GM23338 (cell line): Measurements from ENCODE around the gene HMGB4.

ENCODE experiments used
- CREB1 ChIP-seq: fragments of 250-450 bp; sonication (Bioruptor Pico); IDR thresholded peaks from 2 replicates; pipeline ENCODE4 v1.5.0; 2020; ENCODE audit warnings: low read depth, mild to moderate bottlenecking, moderate library complexity
- EZH2 ChIP-seq: fragments of 200-600 bp; sonication (generic); IDR thresholded peaks from one replicate; pipeline ENCODE4 v1.8.0; 2017; ENCODE audit warnings: antibody characterized with exemption, mild to moderate bottlenecking, low read depth; ENCODE audit not compliant: unreplicated experiment
- JUNB ChIP-seq: IDR thresholded peaks from one replicate; pipeline ENCODE4 v1.6.1; 2016; ENCODE audit warnings: antibody characterized with exemption; ENCODE audit not compliant: unreplicated experiment
- POLR2AphosphoS5 ChIP-seq: IDR thresholded peaks from 2 replicates; pipeline ENCODE4 v1.6.1; 2016; ENCODE audit warnings: antibody characterized with exemption, low read depth
- ZNF114 ChIP-seq: fragments of 250-450 bp; sonication (Bioruptor Pico); IDR thresholded peaks from 2 replicates; pipeline ENCODE4 v1.5.0; 2020; ENCODE audit warnings: mild to moderate bottlenecking, moderate library complexity
- ZNF331 ChIP-seq: fragments of 250-450 bp; sonication (Bioruptor Pico); IDR thresholded peaks from 2 replicates; pipeline ENCODE4 v1.5.0; 2020; ENCODE audit warnings: low read depth, mild to moderate bottlenecking, moderate library complexity
- TF ChIP-seq, protein P1 (sequence below), 2 experiments: fragments of 200-600 bp in 1 of 2; sonication (generic) in 1 of 2; conservative IDR thresholded peaks; 2 replicates each; pipeline versions ENCODE4 v1.5.1 to v1.6.1; 2016 to 2017; ENCODE audit warnings: antibody characterized with exemption in 2 of 2, low read depth in 2 of 2, mild to moderate bottlenecking in 2 of 2, moderate library complexity in 1 of 2
- TF ChIP-seq, protein P2 (sequence below): IDR thresholded peaks from one replicate; pipeline ENCODE4 v1.6.1; 2018; ENCODE audit warnings: antibody characterized with exemption; ENCODE audit not compliant: unreplicated experiment

DNA sequence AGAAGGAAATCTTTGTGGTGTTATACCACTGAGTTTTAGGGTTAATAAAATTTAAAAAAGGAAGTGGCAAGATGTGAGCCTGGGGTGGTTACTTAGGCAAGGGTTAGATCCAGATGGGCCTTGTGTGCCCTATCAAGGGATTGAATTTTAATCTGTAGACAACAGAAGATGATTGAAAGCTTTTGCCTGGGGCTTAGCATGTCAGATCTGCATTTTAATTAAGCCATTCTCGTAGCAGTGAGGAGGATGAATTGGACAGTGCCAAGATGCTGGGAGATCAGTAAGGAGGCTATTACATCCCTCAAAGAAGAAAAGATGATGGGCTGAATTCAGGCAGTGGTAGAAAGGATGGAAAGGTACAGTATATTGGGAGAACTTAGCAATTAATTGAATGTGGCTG is 42.3 kb downstream of the HMGB4 start:
- TF ChIP-seq, protein P1, sequence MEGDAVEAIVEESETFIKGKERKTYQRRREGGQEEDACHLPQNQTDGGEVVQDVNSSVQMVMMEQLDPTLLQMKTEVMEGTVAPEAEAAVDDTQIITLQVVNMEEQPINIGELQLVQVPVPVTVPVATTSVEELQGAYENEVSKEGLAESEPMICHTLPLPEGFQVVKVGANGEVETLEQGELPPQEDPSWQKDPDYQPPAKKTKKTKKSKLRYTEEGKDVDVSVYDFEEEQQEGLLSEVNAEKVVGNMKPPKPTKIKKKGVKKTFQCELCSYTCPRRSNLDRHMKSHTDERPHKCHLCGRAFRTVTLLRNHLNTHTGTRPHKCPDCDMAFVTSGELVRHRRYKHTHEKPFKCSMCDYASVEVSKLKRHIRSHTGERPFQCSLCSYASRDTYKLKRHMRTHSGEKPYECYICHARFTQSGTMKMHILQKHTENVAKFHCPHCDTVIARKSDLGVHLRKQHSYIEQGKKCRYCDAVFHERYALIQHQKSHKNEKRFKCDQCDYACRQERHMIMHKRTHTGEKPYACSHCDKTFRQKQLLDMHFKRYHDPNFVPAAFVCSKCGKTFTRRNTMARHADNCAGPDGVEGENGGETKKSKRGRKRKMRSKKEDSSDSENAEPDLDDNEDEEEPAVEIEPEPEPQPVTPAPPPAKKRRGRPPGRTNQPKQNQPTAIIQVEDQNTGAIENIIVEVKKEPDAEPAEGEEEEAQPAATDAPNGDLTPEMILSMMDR (conservative IDR thresholded peaks at IDR 0.05; ENCODE audit: low read depth in 2 of 2), result no peak
- TF ChIP-seq CREB1 (CRISPR knock-in tag) (no peak), POLR2AphosphoS5 (no peak), ZNF114 (CRISPR knock-in tag) (no peak), JUNB (no peak), EZH2 (no peak), ZNF331 (CRISPR knock-in tag) (no peak)
- TF ChIP-seq, protein P2, sequence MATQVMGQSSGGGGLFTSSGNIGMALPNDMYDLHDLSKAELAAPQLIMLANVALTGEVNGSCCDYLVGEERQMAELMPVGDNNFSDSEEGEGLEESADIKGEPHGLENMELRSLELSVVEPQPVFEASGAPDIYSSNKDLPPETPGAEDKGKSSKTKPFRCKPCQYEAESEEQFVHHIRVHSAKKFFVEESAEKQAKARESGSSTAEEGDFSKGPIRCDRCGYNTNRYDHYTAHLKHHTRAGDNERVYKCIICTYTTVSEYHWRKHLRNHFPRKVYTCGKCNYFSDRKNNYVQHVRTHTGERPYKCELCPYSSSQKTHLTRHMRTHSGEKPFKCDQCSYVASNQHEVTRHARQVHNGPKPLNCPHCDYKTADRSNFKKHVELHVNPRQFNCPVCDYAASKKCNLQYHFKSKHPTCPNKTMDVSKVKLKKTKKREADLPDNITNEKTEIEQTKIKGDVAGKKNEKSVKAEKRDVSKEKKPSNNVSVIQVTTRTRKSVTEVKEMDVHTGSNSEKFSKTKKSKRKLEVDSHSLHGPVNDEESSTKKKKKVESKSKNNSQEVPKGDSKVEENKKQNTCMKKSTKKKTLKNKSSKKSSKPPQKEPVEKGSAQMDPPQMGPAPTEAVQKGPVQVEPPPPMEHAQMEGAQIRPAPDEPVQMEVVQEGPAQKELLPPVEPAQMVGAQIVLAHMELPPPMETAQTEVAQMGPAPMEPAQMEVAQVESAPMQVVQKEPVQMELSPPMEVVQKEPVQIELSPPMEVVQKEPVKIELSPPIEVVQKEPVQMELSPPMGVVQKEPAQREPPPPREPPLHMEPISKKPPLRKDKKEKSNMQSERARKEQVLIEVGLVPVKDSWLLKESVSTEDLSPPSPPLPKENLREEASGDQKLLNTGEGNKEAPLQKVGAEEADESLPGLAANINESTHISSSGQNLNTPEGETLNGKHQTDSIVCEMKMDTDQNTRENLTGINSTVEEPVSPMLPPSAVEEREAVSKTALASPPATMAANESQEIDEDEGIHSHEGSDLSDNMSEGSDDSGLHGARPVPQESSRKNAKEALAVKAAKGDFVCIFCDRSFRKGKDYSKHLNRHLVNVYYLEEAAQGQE, result no peak
